Parathyroid adenoma (tissue), 2 donors: ENCODE measurements around the gene KCND3.

Source experiments
- H2AFZ ChIP-seq: fragments of 300-600 bp; sonication (generic); one replicate; pipeline ENCODE4 v1.7.0; 2017; ENCODE audit warnings: antibody characterized with exemption, mild to moderate bottlenecking
- H3K27ac ChIP-seq: fragments of 300-600 bp; sonication (generic); one replicate; pipeline ENCODE4 v1.7.0; 2017
- H3K27me3 ChIP-seq: fragments of 300-600 bp; sonication (generic); one replicate; pipeline ENCODE4 v1.7.0; 2017; ENCODE audit warnings: low read length; ENCODE audit not compliant: control insufficient read depth, insufficient read depth
- H3K36me3 ChIP-seq: fragments of 300-600 bp; sonication (generic); one replicate; pipeline ENCODE4 v1.7.0; 2017; ENCODE audit warnings: low read length; ENCODE audit not compliant: control insufficient read depth, insufficient read depth
- H3K4me1 ChIP-seq: fragments of 300-600 bp; sonication (generic); one replicate; pipeline ENCODE4 v1.7.0; 2017; ENCODE audit warnings: control low read depth
- H3K4me2 ChIP-seq: fragments of 300-600 bp; sonication (generic); one replicate; pipeline ENCODE4 v1.7.0; 2017; ENCODE audit warnings: low read length
- H3K4me3 ChIP-seq: fragments of 300-600 bp; sonication (generic); one replicate; pipeline ENCODE4 v1.7.0; 2017; ENCODE audit warnings: low read depth, low read length
- H3K79me2 ChIP-seq: fragments of 300-600 bp; sonication (generic); one replicate; pipeline ENCODE4 v1.7.0; 2017; ENCODE audit warnings: control low read depth
- H3K9ac ChIP-seq: fragments of 300-600 bp; sonication (generic); one replicate; pipeline ENCODE4 v1.7.0; 2017; ENCODE audit warnings: mild to moderate bottlenecking
- H3K9me3 ChIP-seq: fragments of 300-600 bp; sonication (generic); one replicate; pipeline ENCODE4 v1.7.0; 2017; ENCODE audit warnings: low read length; ENCODE audit not compliant: control insufficient read depth
- CTCF ChIP-seq: fragments of 300-600 bp; sonication (generic); IDR thresholded peaks from one replicate; pipeline ENCODE4 v1.7.0; 2017; ENCODE audit warnings: antibody characterized with exemption, mild to moderate bottlenecking
- donor health status: primary hyperparathyroidism.

The KCND3 gene

GRCh38 chr1:111904478-111905218 is 84.8 kb downstream of the KCND3 start:
- H3K9me3 ChIP-seq, result no peaks in the 10 kb centered on the region
- H3K27me3 ChIP-seq, result no peaks in the 10 kb centered on the region
- no peak overlapping the region for H3K9ac ChIP-seq
- no peaks in the 10 kb centered on the region for H3K79me2 ChIP-seq
- H3K36me3 ChIP-seq, result no peaks in the 10 kb centered on the region
- TF ChIP-seq CTCF, result no peak
- H3K4me2 ChIP-seq, result peak overlapping the region; percentile 27
- H3K27ac ChIP-seq, result peak overlapping the region; percentile 47
- no peak overlapping the region for H3K4me3 ChIP-seq
- peak overlapping the region; percentile 45 for H2AFZ ChIP-seq
- peaks cover 4% of the 10 kb centered on the region for H3K4me1 ChIP-seq

GRCh38 chr1:111903871-111904449 is 85.5 kb downstream of the KCND3 start:
- Histone ChIP-seq H3K4me2 (peak overlapping the region; percentile 27), H3K9ac (no peak overlapping the region), H3K79me2 (no peaks in the 10 kb centered on the region), H3K4me3 (no peak overlapping the region), H3K4me1 (peaks cover 4% of the 10 kb centered on the region), H3K27me3 (no peaks in the 10 kb centered on the region), H3K36me3 (no peaks in the 10 kb centered on the region), H3K9me3 (no peaks in the 10 kb centered on the region), H2AFZ (no peak overlapping the region), H3K27ac (no peak overlapping the region)
- no peak for TF ChIP-seq CTCF

- Histone ChIP-seq H2AFZ (no peak overlapping the region), H3K79me2 (no peaks in the 10 kb centered on the region), H3K27ac (no peak overlapping the region), H3K9ac (no peak overlapping the region), H3K4me3 (no peak overlapping the region), H3K4me2 (no peak overlapping the region), H3K27me3 (no peaks in the 10 kb centered on the region), H3K4me1 (peaks cover 4% of the 10 kb centered on the region), H3K9me3 (no peaks in the 10 kb centered on the region), H3K36me3 (no peaks in the 10 kb centered on the region)
- no peak for TF ChIP-seq CTCF
Measured at GRCh38 chr1:111903148-111903870, 86.2 kb downstream of the KCND3 start.

GRCh38 chr1:111895469-111895868 is 94.0 kb downstream of the KCND3 start:
- H3K4me3 ChIP-seq, result no peak overlapping the region
- no peaks in the 10 kb centered on the region for H3K9me3 ChIP-seq
- no peak for TF ChIP-seq CTCF
- no peaks in the 10 kb centered on the region for H3K4me1 ChIP-seq
- no peak overlapping the region for H3K4me2 ChIP-seq
- no peaks in the 10 kb centered on the region for H3K27me3 ChIP-seq
- no peak overlapping the region for H3K9ac ChIP-seq
- no peak overlapping the region for H2AFZ ChIP-seq
- no peaks in the 10 kb centered on the region for H3K36me3 ChIP-seq
- H3K79me2 ChIP-seq, result no peaks in the 10 kb centered on the region
- H3K27ac ChIP-seq, result no peak overlapping the region
